ENCODE results near the gene XPR1.

XPR1 gene

DNA sequence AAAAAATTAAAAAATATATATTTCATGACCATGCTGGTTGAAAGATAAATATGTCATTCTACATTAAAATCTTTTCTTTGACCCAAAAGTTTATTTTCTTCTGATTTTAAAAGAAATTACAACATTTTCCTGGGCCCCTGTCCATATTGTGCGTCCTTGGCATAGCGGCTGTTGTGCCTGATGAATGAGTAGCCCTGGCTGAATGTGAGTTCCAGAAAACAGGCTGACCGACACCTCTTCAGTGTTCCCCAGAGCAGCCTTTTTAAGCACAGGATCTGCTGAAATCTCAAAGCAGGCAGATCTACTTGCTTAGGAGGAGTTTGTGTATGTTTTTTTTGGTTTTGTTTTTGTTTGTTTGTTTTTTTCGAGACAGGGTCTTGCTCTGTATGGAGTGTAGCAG, 300.6 kb downstream of the XPR1 start:
- no peak for DNase-seq (ENCODE audit: low read depth)

DNA sequence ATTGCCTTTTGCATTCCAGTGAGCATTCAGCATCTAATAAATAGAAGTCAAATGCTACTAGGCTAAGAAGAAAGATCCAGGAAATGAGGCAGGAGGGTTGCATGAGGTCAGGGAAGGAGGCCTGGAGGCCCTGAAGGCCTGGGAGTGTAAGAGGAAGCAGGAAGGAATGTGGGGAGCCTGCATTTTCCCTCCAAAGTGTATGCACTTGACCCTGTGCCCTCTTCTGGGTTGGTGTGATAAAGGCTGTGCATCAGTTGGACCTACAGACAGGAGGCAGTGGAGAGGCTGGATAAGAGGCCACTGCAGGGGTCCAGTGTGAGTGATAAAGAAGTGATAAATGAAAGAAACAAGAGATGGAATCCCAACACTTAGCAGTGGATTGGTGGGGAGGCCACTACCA, 301.3 kb downstream of the XPR1 start:
- DNase-seq (ENCODE audit: low read depth): no peak

- no peak for DNase-seq (ENCODE audit: low read depth)
These were observed 302.7 kb downstream of the XPR1 start for GRCh38 chr1:180934563-180934962.

DNA sequence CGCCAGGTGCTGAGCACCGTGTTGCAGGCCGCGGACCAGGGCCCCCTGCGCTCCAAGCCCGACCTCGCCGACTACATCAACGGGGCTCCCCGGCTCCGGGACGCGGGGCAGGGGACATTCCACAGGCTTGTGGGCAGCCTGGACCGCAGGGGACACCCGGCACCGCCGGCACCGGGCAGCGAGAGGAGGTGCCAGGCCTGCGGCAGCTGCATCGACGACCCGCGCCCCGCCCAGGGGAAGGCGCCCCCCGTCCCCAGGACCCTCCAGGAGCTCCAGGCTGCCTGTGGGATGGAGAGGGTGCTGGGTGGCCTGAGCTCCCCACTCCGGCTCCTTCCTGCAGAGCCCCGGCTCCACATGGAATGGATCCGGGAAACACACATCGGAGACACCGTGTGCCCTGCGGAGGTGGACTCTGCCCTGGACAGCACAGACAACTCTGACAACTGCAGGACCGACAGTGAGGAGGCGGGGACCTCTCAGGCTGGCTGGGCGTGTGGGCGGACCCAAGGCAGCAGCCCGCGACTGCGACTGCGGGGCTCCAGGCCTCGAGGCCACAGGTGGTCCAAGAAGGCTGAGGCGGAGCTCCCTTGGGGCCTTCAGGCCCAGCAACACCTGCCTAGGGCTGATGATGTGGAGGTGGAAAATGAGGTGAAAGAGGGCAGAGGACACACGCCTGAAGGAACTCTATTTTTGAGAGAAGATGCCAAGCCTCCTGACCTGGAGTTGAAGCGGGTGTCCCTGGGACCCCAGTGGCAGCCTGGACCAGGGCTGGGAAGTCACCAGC, 303.7 kb downstream of the XPR1 start:
- no peak for DNase-seq (ENCODE audit: low read depth)

DNA sequence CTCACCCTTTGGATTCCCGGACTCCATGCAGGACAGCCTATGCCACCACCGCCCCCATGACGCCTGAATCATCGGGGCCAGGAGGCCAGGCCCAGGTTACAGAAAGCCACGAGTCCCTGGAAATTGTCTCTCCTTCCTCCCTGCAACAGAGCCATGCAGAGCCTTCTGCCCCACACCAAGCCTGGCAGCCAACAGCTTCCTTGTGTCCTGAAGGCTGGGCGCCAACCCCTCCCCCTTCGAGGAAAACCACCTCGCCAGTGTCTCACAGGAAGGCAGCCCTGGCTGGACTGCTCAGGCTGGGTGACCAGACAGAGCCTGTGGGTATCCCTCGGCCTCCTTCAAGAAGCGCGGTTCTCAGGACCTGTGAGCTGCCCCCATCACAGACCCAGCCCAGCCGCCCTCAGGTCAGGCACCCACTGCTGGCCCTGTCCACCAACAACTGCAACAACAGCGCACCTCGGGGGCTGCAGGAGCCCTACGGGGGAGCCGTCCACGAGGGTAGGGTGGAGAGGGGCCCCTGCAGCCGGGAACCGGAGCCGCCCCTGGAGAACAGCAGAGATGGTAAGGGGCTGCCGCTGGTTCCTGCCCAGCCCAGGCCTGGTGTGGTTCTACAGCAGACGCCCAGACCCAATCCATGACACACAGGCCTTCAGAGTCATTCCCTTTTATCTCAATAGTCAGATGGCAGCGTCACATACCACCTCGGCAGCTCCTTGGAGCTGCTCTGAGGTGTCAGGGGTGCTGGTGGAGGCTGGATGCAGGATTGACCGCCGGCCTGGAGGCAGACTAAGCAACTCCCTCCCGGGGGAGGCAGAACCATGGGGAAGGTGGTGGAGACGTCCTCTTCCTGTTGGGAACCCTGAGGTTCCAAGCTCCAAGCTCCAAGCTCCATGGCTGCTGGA, 304.5 kb downstream of the XPR1 start:
- DNase-seq (ENCODE audit: low read depth): no peak

DNA sequence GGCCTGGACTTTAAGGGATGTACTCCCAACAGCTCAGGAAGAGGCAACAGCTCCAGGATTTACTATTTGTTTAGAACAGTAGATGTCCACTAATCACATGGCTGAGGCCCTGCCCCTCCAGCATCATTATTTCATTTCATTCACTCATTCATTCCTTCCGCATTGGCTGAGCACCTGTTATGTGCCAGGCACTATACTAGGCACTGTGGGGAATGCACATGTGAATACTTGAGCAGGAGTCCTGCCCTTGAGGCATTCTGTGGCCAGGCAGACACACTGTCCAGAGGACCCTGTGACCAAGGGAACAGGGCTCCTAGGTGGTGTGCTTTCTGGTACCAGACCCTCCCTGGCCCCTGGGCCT, 305.2 kb downstream of the XPR1 start:
- no peak for DNase-seq (ENCODE audit: low read depth)

DNA sequence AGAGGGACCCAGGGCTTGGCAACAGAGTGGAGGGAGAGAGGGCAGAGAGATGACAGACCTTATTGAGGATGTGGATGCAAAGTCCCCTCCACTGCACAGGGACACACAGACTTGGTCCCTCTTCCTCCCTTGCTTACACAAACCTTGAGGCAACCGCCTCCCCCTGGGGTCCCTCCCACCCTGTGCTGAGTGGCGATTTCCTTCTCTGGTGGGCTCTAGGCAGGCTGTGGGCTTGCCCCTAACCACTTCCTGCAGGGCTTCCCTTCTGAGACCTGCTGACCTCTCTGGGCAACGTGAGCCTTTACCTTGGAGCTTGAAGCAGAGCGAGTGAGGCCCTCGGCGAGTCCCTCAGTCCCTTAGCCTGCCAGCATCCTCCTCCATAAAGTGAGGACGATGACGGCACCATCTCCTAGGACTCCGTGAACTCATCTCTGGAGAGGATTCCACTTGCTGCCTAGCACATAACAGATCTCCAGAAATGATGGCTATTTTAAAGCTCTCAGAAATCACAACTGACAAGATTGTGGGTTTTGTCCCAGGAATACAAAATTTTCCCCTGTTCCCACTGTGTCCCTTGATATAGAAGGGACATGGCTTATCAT, 305.9 kb downstream of the XPR1 start:
- DNase-seq (ENCODE audit: low read depth): no peak

DNA sequence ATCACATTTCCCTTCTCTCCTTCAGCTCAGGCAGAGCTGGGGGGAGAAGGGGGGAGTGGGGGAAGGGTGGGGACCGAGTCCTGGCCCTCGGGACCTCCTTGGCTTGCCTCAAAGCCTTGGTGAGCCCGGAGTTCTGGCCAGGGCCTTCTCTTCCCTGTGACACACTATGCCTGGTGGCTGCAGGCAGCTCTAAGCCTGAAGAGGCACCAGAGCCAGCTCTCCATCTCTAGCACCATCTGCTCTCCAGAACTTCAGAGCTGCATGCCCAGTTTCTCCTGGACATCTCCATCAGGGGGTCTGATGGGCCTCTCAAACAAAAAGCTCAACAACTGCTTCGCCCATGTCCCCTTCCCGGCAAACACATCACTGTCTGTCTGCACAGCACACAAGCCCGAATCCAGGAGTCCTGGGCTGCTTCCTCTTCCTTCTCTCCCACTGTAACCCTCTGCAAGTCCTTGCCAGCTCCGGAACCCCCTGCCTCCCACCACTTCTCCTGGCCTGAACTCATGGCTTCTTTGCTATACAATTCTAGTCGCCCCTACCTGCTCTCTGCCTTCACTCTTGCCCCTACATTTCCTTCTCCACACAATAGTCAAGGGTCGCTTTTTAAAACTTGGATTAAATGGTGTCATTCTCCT, 307.4 kb downstream of the XPR1 start:
- no peak for DNase-seq (ENCODE audit: low read depth)

GRCh38 chr1:180939711-180940103, 307.9 kb downstream of the XPR1 start:
- DNase-seq (ENCODE audit: low read depth): no peak
